MM.1S (cell line): ENCODE measurements around the gene PGBD1.

Source experiments
- DNase-seq: peaks from one replicate; pipeline ENCODE4 v3.0.0-alpha.2; 2015
- H2AFZ ChIP-seq: fragments of 300-600 bp; sonication (generic); 2 replicates; pipeline ENCODE4 v1.6.0; 2016; ENCODE audit warnings: antibody characterized with exemption, low read length
- H3F3A ChIP-seq: fragments of 300-600 bp; sonication (generic); 2 replicates; pipeline ENCODE4 v1.6.1; 2016; ENCODE audit warnings: mild to moderate bottlenecking, antibody characterized with exemption, low read length, moderate library complexity, mixed read lengths; ENCODE audit not compliant: insufficient read depth
- H3K27ac ChIP-seq: fragments of 300-600 bp; sonication (generic); 2 replicates; pipeline ENCODE4 v1.5.1; 2016; ENCODE audit warnings: mild to moderate bottlenecking, low read length
- H3K27me3 ChIP-seq: fragments of 300-600 bp; sonication (generic); replicated peaks from 2 replicates; pipeline ENCODE4 v1.6.0; 2016; ENCODE audit warnings: low read length; ENCODE audit not compliant: insufficient read depth
- H3K36me3 ChIP-seq: fragments of 300-600 bp; sonication (generic); replicated peaks from 2 replicates; pipeline ENCODE4 v1.6.1; 2016; ENCODE audit warnings: mild to moderate bottlenecking, low read length, mixed read lengths; ENCODE audit not compliant: insufficient read depth
- H3K4me1 ChIP-seq: fragments of 300-600 bp; sonication (generic); 2 replicates; pipeline ENCODE4 v1.6.1; 2016; ENCODE audit warnings: low read length, mixed read lengths
- H3K4me2 ChIP-seq: fragments of 300-600 bp; sonication (generic); 2 replicates; pipeline ENCODE4 v1.6.0; 2016; ENCODE audit warnings: low read depth, low read length
- H3K4me3 ChIP-seq: fragments of 300-600 bp; sonication (generic); 2 replicates; pipeline ENCODE4 v1.5.1; 2016; ENCODE audit warnings: low read length, mixed read lengths
- H3K79me2 ChIP-seq: fragments of 300-600 bp; sonication (generic); 2 replicates; pipeline ENCODE4 v1.6.1; 2016; ENCODE audit warnings: mixed run types, low read length, mixed read lengths
- H3K9ac ChIP-seq: fragments of 300-600 bp; sonication (generic); 2 replicates; pipeline ENCODE4 v1.6.1; 2016; ENCODE audit warnings: low read length, mixed read lengths
- H3K9me2 ChIP-seq: fragments of 300-600 bp; sonication (generic); replicated peaks from 2 replicates; pipeline ENCODE4 v1.6.1; 2016; ENCODE audit warnings: mild to moderate bottlenecking, low read length, mixed read lengths; ENCODE audit not compliant: insufficient read depth
- H3K9me3 ChIP-seq: fragments of 300-600 bp; sonication (generic); replicated peaks from 2 replicates; pipeline ENCODE4 v1.6.1; 2016; ENCODE audit warnings: mild to moderate bottlenecking, low read length, mixed read lengths; ENCODE audit not compliant: insufficient read depth
- H4K20me1 ChIP-seq: fragments of 300-600 bp; sonication (generic); 2 replicates; pipeline ENCODE4 v1.6.1; 2016; ENCODE audit warnings: mild to moderate bottlenecking, low read length, moderate library complexity, mixed read lengths; ENCODE audit not compliant: insufficient read depth
- EZH2 ChIP-seq: fragments of 300-600 bp; sonication (generic); optimal IDR thresholded peaks from 2 replicates; pipeline ENCODE3; 2017; ENCODE audit warnings: low read depth, mild to moderate bottlenecking, antibody characterized with exemption, low read length, mixed read lengths
- EZH2phosphoT487 ChIP-seq: fragments of 300-600 bp; sonication (generic); IDR thresholded peaks from 2 replicates; pipeline ENCODE4 v1.6.1; 2018; ENCODE audit warnings: antibody characterized with exemption, low read length
- TF ChIP-seq, protein P1 (sequence below): fragments of 300-600 bp; sonication (generic); IDR thresholded peaks from 2 replicates; pipeline ENCODE4 v1.5.1; 2016; ENCODE audit warnings: antibody characterized with exemption, low read length, mixed read lengths

The PGBD1 gene

DNA sequence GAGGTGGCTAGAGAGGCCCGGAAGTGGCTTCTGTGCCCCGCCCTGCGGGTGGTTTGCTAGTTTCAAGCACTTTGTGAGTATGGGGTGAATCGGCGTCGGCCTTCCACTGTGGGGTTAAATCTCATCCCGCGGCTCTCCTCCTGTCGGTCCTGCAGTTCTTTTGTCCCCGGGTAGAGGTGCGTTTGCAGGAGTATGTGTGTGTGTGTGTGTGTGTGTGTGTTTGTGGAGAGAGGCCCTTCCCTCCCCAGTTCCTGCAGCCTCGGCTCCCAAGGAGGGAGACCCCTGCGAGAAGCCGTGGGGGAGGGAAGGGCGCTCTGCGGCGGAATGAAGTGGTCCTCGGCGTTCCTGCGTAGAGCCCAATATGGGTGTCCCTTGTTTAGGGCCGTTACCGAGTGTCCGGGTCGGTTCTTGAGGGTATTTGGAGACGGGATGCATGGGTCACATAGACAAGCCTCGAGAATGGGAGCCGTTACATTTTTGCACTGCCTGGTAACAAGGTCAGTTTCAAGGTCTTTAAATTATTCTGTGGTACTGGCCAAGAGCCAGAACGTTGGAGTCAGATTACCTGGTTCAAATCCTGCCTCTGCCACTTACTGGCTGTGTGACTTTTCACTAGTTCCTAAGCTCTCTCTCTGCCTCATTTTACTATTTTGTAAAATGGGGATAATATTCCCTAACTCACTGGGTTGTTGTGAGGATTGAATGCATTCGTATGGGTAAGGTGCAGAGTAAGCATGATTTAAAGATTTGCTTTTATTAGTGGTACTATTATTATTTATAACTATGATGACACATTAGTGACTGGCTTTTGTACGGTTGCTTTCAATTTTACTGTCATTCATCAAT, 68.7 kb downstream of the PGBD1 start, which contains the start of gene ZKSCAN3:
Gene ZKSCAN3, plus strand, starts transcription at position 56 of the 846 bp plus-strand sequence. CDS start 9,640 bp downstream, outside the sequence.
- peak within 1 kb of the TSS; percentile 19; the same call in 1 of the 2 replicates for H3K27ac ChIP-seq
- H2AFZ ChIP-seq, result peak within 1 kb of the TSS; percentile 92
- H3K9ac ChIP-seq, result peak within 1 kb of the TSS; percentile 63
- H4K20me1 ChIP-seq, result no peaks in the 10 kb centered on the region
- H3K27me3 ChIP-seq, result peaks cover 4% of the 10 kb centered on the region; the same call in 1 of the 2 replicates
- H3K79me2 ChIP-seq, result peaks cover 14% of the 10 kb centered on the region
- H3K9me2 ChIP-seq, result no peaks in the 10 kb centered on the region
- peak; percentile 87 for DNase-seq
- no peaks in the 10 kb centered on the region for H3K36me3 ChIP-seq
- H3K4me1 ChIP-seq, result peaks cover 3% of the 10 kb centered on the region; the same call in 1 of the 2 replicates
- TF ChIP-seq EZH2phosphoT487, result no peak
- TF ChIP-seq, protein P1, sequence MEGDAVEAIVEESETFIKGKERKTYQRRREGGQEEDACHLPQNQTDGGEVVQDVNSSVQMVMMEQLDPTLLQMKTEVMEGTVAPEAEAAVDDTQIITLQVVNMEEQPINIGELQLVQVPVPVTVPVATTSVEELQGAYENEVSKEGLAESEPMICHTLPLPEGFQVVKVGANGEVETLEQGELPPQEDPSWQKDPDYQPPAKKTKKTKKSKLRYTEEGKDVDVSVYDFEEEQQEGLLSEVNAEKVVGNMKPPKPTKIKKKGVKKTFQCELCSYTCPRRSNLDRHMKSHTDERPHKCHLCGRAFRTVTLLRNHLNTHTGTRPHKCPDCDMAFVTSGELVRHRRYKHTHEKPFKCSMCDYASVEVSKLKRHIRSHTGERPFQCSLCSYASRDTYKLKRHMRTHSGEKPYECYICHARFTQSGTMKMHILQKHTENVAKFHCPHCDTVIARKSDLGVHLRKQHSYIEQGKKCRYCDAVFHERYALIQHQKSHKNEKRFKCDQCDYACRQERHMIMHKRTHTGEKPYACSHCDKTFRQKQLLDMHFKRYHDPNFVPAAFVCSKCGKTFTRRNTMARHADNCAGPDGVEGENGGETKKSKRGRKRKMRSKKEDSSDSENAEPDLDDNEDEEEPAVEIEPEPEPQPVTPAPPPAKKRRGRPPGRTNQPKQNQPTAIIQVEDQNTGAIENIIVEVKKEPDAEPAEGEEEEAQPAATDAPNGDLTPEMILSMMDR, result no peak
- no peak for TF ChIP-seq EZH2
- H3K9me3 ChIP-seq, result no peaks in the 10 kb centered on the region
- peak within 1 kb of the TSS; percentile 85 for H3K4me2 ChIP-seq
- H3K4me3 ChIP-seq, result peak within 1 kb of the TSS; percentile 85
- H3F3A ChIP-seq, result no peaks in the 10 kb centered on the region

DNA sequence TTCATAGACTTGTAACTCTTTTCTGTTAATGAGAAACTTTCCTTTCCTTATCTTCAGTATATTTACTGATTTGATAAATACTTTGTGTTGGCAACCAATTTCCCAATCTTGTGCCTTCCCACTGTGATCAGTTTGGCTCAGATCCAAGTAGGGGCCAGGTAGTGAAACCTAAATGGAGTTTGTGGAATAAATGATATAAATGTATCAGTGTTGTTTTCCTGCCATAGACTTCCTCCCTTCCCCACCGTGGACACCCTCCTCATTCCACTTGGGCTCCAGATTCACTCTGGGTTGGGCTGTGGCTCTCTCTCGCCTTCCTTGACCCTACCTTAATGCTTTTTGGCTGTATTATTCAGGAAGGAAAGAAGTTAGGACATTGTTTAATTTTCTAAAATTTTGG, 69.7 kb downstream of the PGBD1 start:
- H3K4me3 ChIP-seq, result no peak overlapping the region

DNA sequence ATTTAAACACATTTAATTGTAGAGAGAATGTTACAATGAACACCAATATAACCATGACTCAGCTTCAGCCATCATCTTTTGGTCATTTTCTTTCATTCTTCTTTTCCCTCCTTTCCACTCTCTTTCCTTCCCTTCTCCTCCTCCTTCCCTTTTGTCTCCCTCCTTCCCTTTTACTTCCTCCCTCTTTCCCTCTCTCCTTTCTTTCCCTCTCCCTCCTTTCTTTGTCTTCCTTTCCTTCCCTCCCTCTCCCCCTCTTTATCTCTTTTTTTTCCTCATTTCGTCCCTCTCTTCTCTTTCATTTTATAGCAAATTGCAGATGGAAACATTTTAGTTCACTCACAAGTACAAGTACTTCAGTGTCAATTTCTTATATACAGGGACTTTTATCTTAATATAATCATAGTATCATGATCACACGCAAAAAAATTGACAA, 70.1 kb downstream of the PGBD1 start:
- H3K79me2 ChIP-seq, result peaks cover 14% of the 10 kb centered on the region
- no peaks in the 10 kb centered on the region for H3K9me2 ChIP-seq
- DNase-seq, result no peak
- no peak overlapping the region for H2AFZ ChIP-seq
- H3K4me1 ChIP-seq, result peaks cover 3% of the 10 kb centered on the region; the same call in 1 of the 2 replicates
- TF ChIP-seq, protein P1, result no peak
- TF ChIP-seq EZH2, result no peak
- no peak for TF ChIP-seq EZH2phosphoT487
- no peak overlapping the region for H3K4me2 ChIP-seq
- no peaks in the 10 kb centered on the region for H3K9me3 ChIP-seq
- H3F3A ChIP-seq, result no peaks in the 10 kb centered on the region
- H3K9ac ChIP-seq, result no peak overlapping the region
- H3K27me3 ChIP-seq, result peaks cover 4% of the 10 kb centered on the region; the same call in 1 of the 2 replicates
- no peaks in the 10 kb centered on the region for H4K20me1 ChIP-seq
- H3K36me3 ChIP-seq, result no peaks in the 10 kb centered on the region
- H3K4me3 ChIP-seq, result no peak overlapping the region
- H3K27ac ChIP-seq, result no peak overlapping the region

More for the DNA sequence above, 69.7 kb downstream of the PGBD1 start:
- H3K9me2 ChIP-seq, result no peaks in the 10 kb centered on the region
- no peak overlapping the region for H3K27ac ChIP-seq
- H3K79me2 ChIP-seq, result peaks cover 14% of the 10 kb centered on the region
- peaks cover 3% of the 10 kb centered on the region; the same call in 1 of the 2 replicates for H3K4me1 ChIP-seq
- no peaks in the 10 kb centered on the region for H3F3A ChIP-seq
- H3K9ac ChIP-seq, result no peak overlapping the region
- H3K36me3 ChIP-seq, result no peaks in the 10 kb centered on the region
- no peak overlapping the region for H2AFZ ChIP-seq
- no peaks in the 10 kb centered on the region for H4K20me1 ChIP-seq
- no peak overlapping the region for H3K4me2 ChIP-seq
- TF ChIP-seq EZH2phosphoT487, result no peak
- TF ChIP-seq EZH2, result no peak
- TF ChIP-seq, protein P1, result no peak
- no peak for DNase-seq
- H3K27me3 ChIP-seq, result peaks cover 4% of the 10 kb centered on the region; the same call in 1 of the 2 replicates
- no peaks in the 10 kb centered on the region for H3K9me3 ChIP-seq
